T-helper 17 cell (primary cell): ENCODE results near the gene WDR46. TPM values are rescaled to one million over a fixed set of nuclear protein-coding genes. Genes with fewer than 3 reads are reported as not detected.

Source experiments
- total RNA-seq, 4 donors: library from RNA in 2 of 4; stranded (reverse) in 2 of 4; gene quantifications; one replicate each; pipeline ENCODE4 v1.2.3 and lab custom pipeline; 2022 to 2026

Gene WDR46
- total RNA-seq, 2 donors from 2014 or later, result 32.1 to 38.6 TPM

Other genes starting within 250 kb of the WDR46 start
- 10 to 100 TPM; 62.0 to 71.2 TPM for gene HLA-DPA1, start 215.6 kb downstream of the WDR46 start, total RNA-seq
- gene HLA-DPB1, start 213.2 kb downstream of the WDR46 start, total RNA-seq, result 10 to 100 TPM; 67.7 to 77.4 TPM
- under 1 TPM; 0.52 to 0.89 TPM for gene COL11A2, start 96.8 kb downstream of the WDR46 start, total RNA-seq
- 10 to 100 TPM; 51.0 to 64.4 TPM for gene RXRB, start 88.6 kb downstream of the WDR46 start, total RNA-seq
- 10 to 100 TPM; 22.4 to 25.8 TPM for gene SLC39A7, start 88.4 kb downstream of the WDR46 start, total RNA-seq
- gene HSD17B8, start 84.6 kb downstream of the WDR46 start, total RNA-seq, result 10 to 100 TPM in 1 of 2 donors, 1 to 10 TPM in 1; 7.6 to 11.9 TPM
- 10 to 100 TPM; 27.9 to 28.2 TPM for gene RING1, start 80.7 kb downstream of the WDR46 start, total RNA-seq
- gene VPS52, start 17.4 kb downstream of the WDR46 start, total RNA-seq, result 10 to 100 TPM; 66.5 to 68.3 TPM
- 1,000 to 10,000 TPM; 4,373 to 4,641 TPM for gene RPS18, start 17.2 kb downstream of the WDR46 start, total RNA-seq
- gene B3GALT4, start 12.1 kb downstream of the WDR46 start, total RNA-seq, result 10 to 100 TPM; 10.1 to 13.0 TPM
- gene PFDN6, start 362 bp upstream of the WDR46 start, total RNA-seq, result 10 to 100 TPM; 16.5 to 25.7 TPM
- gene RGL2, start 9.7 kb upstream of the WDR46 start, total RNA-seq, result 10 to 100 TPM; 42.1 to 56.2 TPM
- gene TAPBP, start 24.8 kb upstream of the WDR46 start, total RNA-seq, result 100 to 1,000 TPM; 269 to 344 TPM
- gene ZBTB22, start 28.5 kb upstream of the WDR46 start, total RNA-seq, result 10 to 100 TPM; 17.1 to 20.2 TPM
- 10 to 100 TPM; 34.5 to 49.0 TPM for gene DAXX, start 33.7 kb upstream of the WDR46 start, total RNA-seq
- gene KIFC1, start 102.6 kb upstream of the WDR46 start, total RNA-seq, result 1 to 10 TPM; 1.3 to 3.7 TPM
- gene PHF1, start 121.8 kb upstream of the WDR46 start, total RNA-seq, result 100 to 1,000 TPM; 448 to 472 TPM
- gene CUTA, start 128.9 kb upstream of the WDR46 start, total RNA-seq, result 100 to 1,000 TPM; 195 to 196 TPM
- gene SYNGAP1, start 130.8 kb upstream of the WDR46 start, total RNA-seq, result 10 to 100 TPM; 82.3 to 83.9 TPM
- 1 to 10 TPM; 3.9 to 4.4 TPM for gene ZBTB9, start 165.3 kb upstream of the WDR46 start, total RNA-seq